Dedifferentiated amniotic fluid mesenchymal stem cell (primary cell): ENCODE results near the gene BHMT2.

Experiments used
- DNase-seq: peaks from one replicate; pipeline ENCODE4 v3.0.0-alpha.2; 2016; ENCODE audit errors: extremely low spot score

Gene BHMT2, protein sequence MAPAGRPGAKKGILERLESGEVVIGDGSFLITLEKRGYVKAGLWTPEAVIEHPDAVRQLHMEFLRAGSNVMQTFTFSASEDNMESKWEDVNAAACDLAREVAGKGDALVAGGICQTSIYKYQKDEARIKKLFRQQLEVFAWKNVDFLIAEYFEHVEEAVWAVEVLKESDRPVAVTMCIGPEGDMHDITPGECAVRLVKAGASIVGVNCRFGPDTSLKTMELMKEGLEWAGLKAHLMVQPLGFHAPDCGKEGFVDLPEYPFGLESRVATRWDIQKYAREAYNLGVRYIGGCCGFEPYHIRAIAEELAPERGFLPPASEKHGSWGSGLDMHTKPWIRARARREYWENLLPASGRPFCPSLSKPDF

DNA sequence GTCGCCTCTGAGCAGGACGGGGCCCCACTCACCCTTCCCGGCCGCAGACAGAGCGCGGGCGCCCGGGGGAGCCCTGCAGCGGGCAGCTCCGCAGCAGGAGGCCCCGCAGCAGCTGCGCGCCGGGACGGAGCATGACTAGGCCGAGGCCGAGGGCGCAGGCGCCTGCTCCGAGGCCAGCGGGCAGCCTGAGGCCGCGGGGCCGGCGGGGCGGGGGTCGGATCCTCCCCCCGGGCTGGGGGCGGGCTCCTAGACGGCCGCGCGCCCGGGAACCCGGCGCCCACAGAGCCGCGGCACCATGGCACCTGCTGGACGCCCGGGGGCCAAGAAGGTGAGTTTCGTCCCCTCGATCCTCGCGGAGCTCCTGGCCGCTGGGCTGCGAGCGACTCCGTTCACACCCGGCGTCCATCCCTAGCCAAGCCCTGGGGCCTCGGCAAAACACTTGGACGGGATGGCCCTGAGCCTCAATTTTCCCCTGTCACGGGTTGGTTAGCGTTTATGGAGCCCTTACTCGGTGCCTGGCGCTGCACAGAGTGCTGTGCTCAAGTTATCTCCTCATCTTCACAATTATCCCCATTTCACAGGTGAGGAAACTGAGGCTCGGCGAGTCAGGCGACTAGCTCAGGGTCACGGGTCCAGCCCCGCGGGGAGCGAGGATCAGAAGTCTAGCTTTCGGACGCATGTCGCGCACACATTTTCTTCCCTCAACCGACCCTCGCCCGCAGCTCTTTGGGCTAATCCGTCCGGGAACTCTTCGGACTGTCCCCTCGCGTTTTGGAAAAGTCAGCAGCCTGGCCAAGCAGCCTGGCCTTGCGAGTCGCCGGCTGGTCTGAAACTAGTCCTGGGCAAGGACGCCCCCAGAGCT, at the start of gene BHMT2, which contains the start of gene DMGDH:
Gene BHMT2 (plus strand): TSS at position 280 of the 862 bp plus-strand sequence. CDS start 16 bp downstream, at position 296.
Gene DMGDH (minus strand): TSS at position 187 of the 862 bp plus-strand sequence. CDS start 54 bp downstream, at position 133.
- no peak for DNase-seq

- DNase-seq = peak; percentile 69
These were observed 48.6 kb upstream of the BHMT2 start for GRCh38 chr5:79020861-79021561.

DNA sequence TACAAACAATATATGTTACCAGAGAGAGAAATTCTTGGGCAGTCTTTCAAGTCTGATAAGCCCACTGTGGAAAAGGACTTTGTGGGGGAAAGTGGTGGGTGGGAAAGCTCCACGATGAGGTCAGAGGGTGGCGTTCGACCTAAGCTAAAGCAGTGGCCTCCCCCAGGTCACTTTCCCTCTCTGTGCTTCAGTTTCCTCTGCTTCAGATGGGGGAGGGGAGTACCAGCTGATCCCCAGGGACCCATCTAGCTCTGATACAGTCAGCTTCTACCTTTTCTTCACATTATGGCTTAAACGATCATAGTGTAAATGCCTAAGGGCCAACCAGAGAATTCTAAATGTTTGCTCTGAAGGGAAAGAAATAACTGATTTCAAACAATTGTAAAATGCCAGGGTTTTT, 47.8 kb upstream of the BHMT2 start:
- DNase-seq = no peak

DNA sequence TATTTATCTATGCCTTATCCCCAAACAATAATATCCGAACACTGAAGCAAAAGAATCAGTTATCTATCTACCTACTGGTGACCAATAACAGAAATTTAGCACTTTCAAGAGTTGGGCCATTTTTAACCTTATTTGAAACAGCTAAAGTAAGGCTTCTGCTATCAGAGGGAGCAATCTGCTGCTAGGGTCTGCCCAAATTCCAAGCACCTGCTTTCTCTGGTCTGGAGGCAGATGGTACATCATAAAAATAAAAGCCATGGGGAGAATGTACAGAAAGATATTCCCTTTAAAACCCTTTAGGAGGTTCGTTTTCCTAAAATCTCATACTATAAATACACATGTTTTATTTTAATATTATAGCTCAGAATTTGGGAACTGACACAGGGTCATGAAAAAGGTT, 46.8 kb upstream of the BHMT2 start:
- no peak for DNase-seq

DNA sequence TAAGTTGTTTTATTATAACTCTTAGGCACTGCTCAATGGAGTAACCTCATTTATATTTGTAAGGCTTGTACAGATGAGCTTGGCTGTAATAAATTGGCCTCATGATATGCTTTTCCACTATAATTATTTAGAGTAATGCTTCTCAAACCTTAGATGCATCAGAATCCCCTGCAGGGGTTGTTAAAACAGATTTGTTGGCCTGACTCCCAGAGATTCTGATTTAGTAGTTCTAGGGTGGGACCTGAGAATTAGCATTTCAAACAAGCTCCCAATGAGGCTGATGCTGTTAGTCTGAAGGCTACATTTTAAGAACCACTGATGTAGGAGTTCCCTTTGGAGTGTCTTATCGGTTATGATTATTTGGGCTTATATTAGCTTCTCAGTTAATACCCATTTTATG, 46.2 kb upstream of the BHMT2 start:
- DNase-seq = no peak

GRCh38 chr5:79023947-79024346, 45.6 kb upstream of the BHMT2 start:
- DNase-seq = no peak

DNA sequence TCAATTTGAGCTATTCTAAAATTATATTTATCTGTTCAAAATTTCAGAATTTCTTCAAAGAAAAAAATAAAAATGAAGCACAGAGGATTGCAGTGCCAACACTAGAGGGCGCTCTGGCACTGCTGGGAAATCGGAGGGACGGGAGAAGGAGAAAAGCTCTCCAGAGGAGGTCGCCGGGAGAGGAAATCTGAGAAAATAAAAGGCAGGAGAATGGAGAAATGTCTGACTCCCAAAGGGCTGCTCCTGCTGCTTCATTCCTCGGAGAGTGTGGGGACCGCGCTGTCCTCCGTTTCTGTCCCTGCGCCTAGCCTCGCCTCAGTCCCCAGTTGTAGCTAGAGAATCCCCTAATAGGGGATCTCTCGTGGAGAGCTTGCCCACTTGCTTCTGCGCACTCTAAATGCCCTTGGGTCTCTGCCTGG, 44.5 kb upstream of the BHMT2 start:
- DNase-seq = peak; percentile 67

- DNase-seq = no peak
These were observed 38.7 kb upstream of the BHMT2 start for GRCh38 chr5:79030663-79031484.

GRCh38 chr5:79031485-79031867, 38.1 kb upstream of the BHMT2 start:
- no peak for DNase-seq

- DNase-seq = no peak
These were observed 37.4 kb upstream of the BHMT2 start for GRCh38 chr5:79032031-79032695.

GRCh38 chr5:79032782-79033181, 36.8 kb upstream of the BHMT2 start:
- no peak for DNase-seq

DNA sequence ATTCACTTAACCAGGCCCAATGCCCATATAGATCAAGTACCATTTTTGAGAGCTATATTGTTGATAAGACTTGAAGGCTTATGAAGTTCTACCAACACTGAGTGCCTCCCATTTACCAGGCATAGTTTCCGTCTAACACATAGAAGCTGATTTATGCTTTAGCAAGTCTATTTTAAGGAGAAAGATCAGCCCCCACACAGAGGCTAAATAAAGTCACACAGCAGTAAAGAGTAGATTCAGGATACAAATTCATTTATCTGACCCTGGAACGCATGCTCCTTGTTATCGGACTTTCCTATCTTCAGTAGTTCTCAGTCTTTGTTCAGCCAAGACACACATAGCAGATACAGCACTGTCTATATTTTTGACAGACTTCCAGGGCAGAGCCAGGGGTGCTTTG, 34.3 kb upstream of the BHMT2 start:
- DNase-seq = no peak

DNA sequence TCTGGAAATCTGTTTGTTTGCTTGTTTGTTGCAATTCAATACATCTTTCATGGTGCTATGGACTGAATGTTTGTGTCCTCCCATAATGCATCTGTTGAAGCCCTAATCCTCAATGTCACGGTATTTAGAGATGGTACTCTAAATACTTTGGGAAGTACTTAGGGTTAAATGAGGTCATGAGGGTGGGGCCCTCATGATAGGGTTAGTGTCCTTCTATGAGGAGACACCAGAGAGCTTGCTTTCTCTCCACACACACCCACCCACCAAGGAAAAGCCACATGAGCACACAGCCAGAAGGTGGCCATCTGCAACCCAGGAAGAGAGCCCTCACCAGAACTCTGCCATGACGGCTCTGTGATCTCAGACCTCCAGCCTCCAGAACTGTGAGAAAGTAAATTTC, 32.8 kb upstream of the BHMT2 start:
- no peak for DNase-seq

GRCh38 chr5:79042188-79042587, 27.4 kb upstream of the BHMT2 start:
- no peak for DNase-seq

DNA sequence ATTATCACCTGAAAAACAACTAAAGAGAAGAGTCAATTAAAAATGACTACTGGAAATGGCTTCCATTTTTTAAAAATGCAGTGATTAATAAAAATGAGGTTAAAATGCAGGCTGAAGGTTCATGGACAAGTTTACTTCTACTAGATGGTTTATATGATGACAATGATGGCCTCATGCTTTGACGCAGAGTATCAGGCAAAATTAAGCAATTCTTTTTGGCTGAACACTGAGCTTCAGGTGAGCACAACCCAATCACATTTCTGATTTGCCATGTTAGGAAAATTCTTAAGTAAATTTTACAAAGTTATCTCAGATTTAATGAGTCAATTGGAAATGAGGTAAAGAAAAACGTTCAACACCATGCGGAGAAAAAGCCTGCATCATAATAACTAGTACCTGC, 22.4 kb upstream of the BHMT2 start:
- DNase-seq = no peak

GRCh38 chr5:79048437-79048836, 21.1 kb upstream of the BHMT2 start:
- DNase-seq = no peak

DNA sequence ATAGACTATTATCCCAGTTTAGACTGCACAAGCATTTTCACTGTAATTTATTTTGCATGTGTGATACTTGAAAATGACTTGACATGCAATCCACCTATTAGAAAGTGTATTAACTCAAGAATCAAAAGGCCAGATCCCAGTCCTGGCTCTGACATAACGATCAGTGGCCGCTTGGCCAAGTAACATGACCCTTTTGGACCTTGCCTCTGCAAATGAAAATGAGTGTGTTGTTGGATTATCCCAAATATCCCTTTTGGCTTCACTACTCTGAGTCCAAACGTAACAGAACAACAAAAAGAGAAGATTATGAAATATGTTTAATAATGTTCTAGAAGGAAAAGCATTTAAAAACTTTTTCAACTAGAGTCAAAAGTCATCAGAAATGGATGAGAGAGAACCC, 19.1 kb upstream of the BHMT2 start:
- DNase-seq = no peak

- DNase-seq = no peak
These were observed 16.2 kb upstream of the BHMT2 start for GRCh38 chr5:79053321-79053720.

DNA sequence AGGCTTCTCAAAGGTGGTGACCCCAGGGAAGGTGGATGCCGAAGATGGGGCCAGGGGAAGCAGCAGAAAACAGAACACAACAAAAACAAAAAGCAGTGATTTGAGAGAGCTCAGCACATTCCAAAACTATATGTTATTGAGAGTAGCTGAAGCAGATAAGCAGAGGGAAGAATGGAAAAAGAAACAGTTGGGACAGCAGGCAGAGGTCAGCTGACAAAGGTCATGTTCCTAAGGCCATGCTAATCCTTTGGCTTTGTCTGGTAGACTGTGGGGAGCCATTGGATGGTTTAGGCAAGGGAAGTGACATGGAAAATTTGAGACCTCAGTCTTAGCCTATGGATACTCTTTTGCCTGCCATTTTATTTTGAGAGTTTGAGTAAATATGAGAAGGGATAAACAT, 14.6 kb upstream of the BHMT2 start:
- DNase-seq = no peak

GRCh38 chr5:79056847-79057246, 12.7 kb upstream of the BHMT2 start:
- DNase-seq = no peak

- DNase-seq = no peak
These were observed 9.9 kb upstream of the BHMT2 start for GRCh38 chr5:79059674-79060073.
